Heart left ventricle (tissue), 16 donors: Measurements from ENCODE around the gene KREMEN2. TPM values are rescaled to one million over a fixed set of nuclear protein-coding genes. Genes with fewer than 3 reads are reported as not detected.

Experiments
- ATAC-seq, 4 donors: fragments of 200-7000 bp; cut with Tn5 transposase; one replicate each; pipeline ENCODE4 v1.9.1; 2020 to 2022; ENCODE audit warnings: moderate library complexity in 4 of 4, mild to moderate bottlenecking in 3 of 4, moderate number of reproducible peaks in 1 of 4
- DNase-seq, 5 donors: peaks; one replicate each; pipeline ENCODE4 v3.0.0-alpha.2; 2020
- H3K27ac ChIP-seq, 12 donors: fragments of 200-600 bp; sonication (generic) in 4 of 12; one replicate each; pipeline versions ENCODE4 v1.5.0 to v1.8.0; 2016 to 2022; ENCODE audit warnings: mild to moderate bottlenecking in 2 of 12
- H3K27me3 ChIP-seq, 9 donors: fragments of 200-600 bp; sonication (generic) in 2 of 9; one replicate each; pipeline versions ENCODE4 v1.5.1 to v1.8.0; 2016 to 2022; ENCODE audit warnings: mild to moderate bottlenecking in 3 of 9
- H3K36me3 ChIP-seq, 9 donors: fragments of 200-600 bp; sonication (generic) in 2 of 9; one replicate each; pipeline versions ENCODE4 v1.5.0 to v1.8.0; 2018 to 2022; ENCODE audit warnings: mild to moderate bottlenecking in 2 of 9
- H3K4me1 ChIP-seq, 12 donors: fragments of 200-600 bp; sonication (generic) in 4 of 12; one replicate each; pipeline versions ENCODE4 v1.5.0 to v1.8.0; 2016 to 2022; ENCODE audit warnings: mild to moderate bottlenecking in 3 of 12
- H3K4me3 ChIP-seq, 12 donors: fragments of 200-600 bp; sonication (generic) in 4 of 12; one replicate each; pipeline versions ENCODE4 v1.5.0 to v1.8.0; 2017 to 2022; ENCODE audit warnings: mild to moderate bottlenecking in 9 of 12, moderate library complexity in 4 of 12
- H3K9me3 ChIP-seq, 12 donors: fragments of 200-600 bp; sonication (generic) in 4 of 12; one replicate each; pipeline versions ENCODE4 v1.5.0 to v1.8.0; 2016 to 2022; ENCODE audit warnings: mild to moderate bottlenecking in 1 of 12
- CTCF ChIP-seq, 12 donors: fragments of 200-600 bp; sonication (generic) in 4 of 12; IDR thresholded peaks; one replicate each; pipeline versions ENCODE4 v1.5.0 to v1.8.0; 2018 to 2022; ENCODE audit warnings: antibody characterized with exemption in 12 of 12, mild to moderate bottlenecking in 5 of 12
- POLR2A ChIP-seq, 2 donors: fragments of 450-650 bp; IDR thresholded peaks; one replicate each; pipeline ENCODE4 v1.6.1; 2017; ENCODE audit warnings: antibody characterized with exemption in 2 of 2, mild to moderate bottlenecking in 2 of 2, moderate library complexity in 2 of 2
- WGBS, 4 donors: extraction: QIAGEN DNeasy Blood & Tissue Kit in 2 of 4; methylation state at CpG; one replicate each; pipeline versions ENCODE4 v1.1.5 to v1.1.7; 2013 to 2018; 5-methylcytosine and 5-hydroxymethylcytosine counted together
- intact Hi-C, 10 donors: fragments of 100-400 bp; cut with DNase I; formaldehyde crosslinking; loops; one replicate each; pipeline versions ENCODE4 v1.11.1 to v1.14.2; 2022
- polyA plus RNA-seq, 2 donors: library from polyadenylated mRNA; stranded (reverse); fragments of 200-250 nt; gene quantifications; one replicate each; pipeline ENCODE4 v1.2.3, GENCODE V29; 2013
- total RNA-seq, 9 donors: library from RNA; depleted of rRNA in 2 of 9; stranded (reverse); fragments of >200 nt in 2 of 9; fragmentation: NEBNext Ultra II Directional in 3 of 9; extraction: Animal tissue kit (Norgen Biotek cat#: 25700) in 3 of 9; gene quantifications; one replicate each; pipeline versions ENCODE4 v1.1.0 to v1.2.4, GENCODE V29; 2016 to 2023
- donor health status: ischemic (EF 13 %, LVEDD 7.1; RV severe dilation, severe dysfunction).
- donor health status: healthy with polysubstance abuse.
- donor health status: DM: no; HTN: yes; CAD: no.
- donor health status: DM: no; HTN: no; CAD: no.
- donor health status: ischemic (EF 25% LVEDD 6.9; RV normal size, moderate dysfunction).
- donor health status: ischemic (EF 25% LVEDD 5.7; RV mildly dilated, moderate dysfunction).
- donor health status: healthy.
- donor health status: DM: yes; HTN: yes; CAD: no.
- donor health status: ischemic (EF 35%, LVEDD 5.7; RV mildly dilated, moderate dysfunction).
- donor health status: nonischemic (EF 11% LVEDD 7.7; RV severe dilation, severe dysfunction).
- donor health status: DM: yes; HTN: yes; CAD: no.
- donor health status: PGD.
- donor health status: ischemic (EF 29% LVEDD 5.4; RV normal size, mild dysfunction).
- donor health status: nonischemic (EF 23%, LVEDD 6.1; RV moderate dilation, normal function).

KREMEN2 gene
- total and polyA plus RNA-seq, 11 donors: 0.27 TPM; not detected in 10

DNA sequence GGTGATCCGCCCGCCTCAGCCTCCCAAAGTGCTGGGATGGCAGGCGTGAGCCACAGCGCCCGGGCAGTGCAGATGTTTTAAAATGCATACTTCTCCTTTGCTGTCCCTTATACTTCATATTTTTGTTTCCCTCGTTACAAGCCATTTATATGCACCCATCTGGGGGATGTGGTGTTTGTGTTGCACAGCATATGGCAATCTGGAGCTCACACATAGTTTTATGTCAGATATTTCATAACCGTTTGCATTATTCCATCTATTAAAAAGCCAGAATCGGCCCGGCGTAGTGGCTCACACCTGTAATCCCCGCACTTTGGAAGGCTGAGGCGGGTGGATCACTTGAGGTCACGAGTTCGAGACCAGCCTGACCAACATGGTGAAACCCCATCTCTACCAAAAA lies 40.6 kb upstream of the KREMEN2 start:
- TF ChIP-seq CTCF (IDR thresholded peaks at IDR 0.05) (no peak), POLR2A (IDR thresholded peaks at IDR 0.05) (no peak)
- Histone ChIP-seq H3K9me3 (no peaks in the 10 kb centered on the region), H3K27me3 (no peaks in the 10 kb centered on the region), H3K36me3 (peaks cover 0 to 42% (median 30%) of the 10 kb centered on the region in 9 donors), H3K4me3 (no peak overlapping the region), H3K27ac (no peak overlapping the region), H3K4me1 (peaks cover 0 to 18% (median 12%) of the 10 kb centered on the region in 12 donors)
- intact Hi-C loops: no loop called here
- no peak for ATAC-seq
- no peak for DNase-seq
- 95 to 98% (median 96%) methylated on average over 14 of the region's 14 CpGs for WGBS, 4 donors

- DNase-seq: no peak
- H3K9me3 ChIP-seq: no peaks in the 10 kb centered on the region
- ATAC-seq: no peak
- H3K4me3 ChIP-seq: no peak overlapping the region
- H3K4me1 ChIP-seq: peaks cover 0 to 12% (median 3%) of the 10 kb centered on the region in 12 donors
- H3K27me3 ChIP-seq: no peaks in the 10 kb centered on the region
- no peak for TF ChIP-seq CTCF (IDR thresholded peaks at IDR 0.05)
- TF ChIP-seq POLR2A (IDR thresholded peaks at IDR 0.05): no peak
- peaks cover 0 to 46% (median 29%) of the 10 kb centered on the region in 9 donors for H3K36me3 ChIP-seq
- H3K27ac ChIP-seq: no peak overlapping the region
- 74 to 80% (median 79%) methylated on average over 29 to 42 of the region's 42 CpGs for WGBS, 4 donors
- intact Hi-C loops: no loop called here
Measured at GRCh38 chr16:2924901-2925755, 38.9 kb upstream of the KREMEN2 start.

DNA sequence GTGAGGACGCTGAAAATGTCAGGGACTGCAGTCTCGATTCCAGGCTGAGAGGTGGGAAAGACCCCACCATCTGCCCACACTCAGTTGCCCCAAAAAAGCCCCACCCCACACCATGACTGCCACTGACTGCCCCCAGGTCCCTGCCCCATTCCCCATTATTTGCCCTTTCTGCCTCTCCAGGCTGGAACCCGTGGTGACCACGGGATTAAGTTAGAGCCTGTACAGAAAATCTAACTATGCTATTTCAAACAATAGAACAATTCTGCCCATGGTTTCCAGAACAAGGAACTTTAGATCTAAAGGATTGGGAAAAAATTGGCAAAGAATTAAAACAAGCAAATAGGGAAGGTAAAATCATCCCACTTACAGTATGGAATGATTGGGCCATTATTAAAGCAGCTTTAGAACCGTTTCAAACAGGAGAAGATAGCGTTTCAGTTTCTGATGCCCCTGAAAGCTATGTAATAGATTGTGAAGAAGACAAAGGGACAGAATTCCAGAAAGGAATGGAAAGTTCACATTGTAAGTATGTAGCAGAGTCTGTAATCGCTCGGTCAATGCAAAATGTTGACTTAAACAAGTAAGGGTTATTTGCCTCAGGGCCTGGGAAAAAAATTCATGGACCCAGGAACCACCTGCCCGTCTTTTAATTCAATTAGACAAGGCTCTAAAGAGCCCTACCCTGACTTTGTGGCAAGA lies 38.0 kb upstream of the KREMEN2 start:
- no peaks in the 10 kb centered on the region for H3K9me3 ChIP-seq
- ATAC-seq (no peak), DNase-seq (no peak)
- peaks cover 0 to 12% (median 3%) of the 10 kb centered on the region in 12 donors for H3K4me1 ChIP-seq
- 75 to 79% (median 78%) methylated on average over 9 of the region's 9 CpGs for WGBS, 4 donors
- peaks cover 0 to 49% (median 33%) of the 10 kb centered on the region in 9 donors for H3K36me3 ChIP-seq
- no peaks in the 10 kb centered on the region for H3K27me3 ChIP-seq
- intact Hi-C loops: loop anchor here in 3 of 10 donors (2.0 kb wide), 3 partner anchors 51 to 87 kb away; partner anchors contain the start of gene PKMYT1 (in 1 of the 3)
- no peak overlapping the region for H3K27ac ChIP-seq
- no peak overlapping the region for H3K4me3 ChIP-seq
- TF ChIP-seq CTCF (IDR thresholded peaks at IDR 0.05) (no peak), POLR2A (IDR thresholded peaks at IDR 0.05) (no peak)

GRCh38 chr16:2926650-2926999 lies 37.5 kb upstream of the KREMEN2 start:
- peaks cover 0 to 49% (median 33%) of the 10 kb centered on the region in 9 donors for H3K36me3 ChIP-seq
- ATAC-seq (no peak), DNase-seq (no peak)
- no peaks in the 10 kb centered on the region for H3K9me3 ChIP-seq
- H3K4me3 ChIP-seq: peak overlapping the region in 8 of 12 donors; percentile 7 to 51 (median 24)
- H3K4me1 ChIP-seq: peaks cover 0 to 12% (median 3%) of the 10 kb centered on the region in 12 donors
- TF ChIP-seq POLR2A (IDR thresholded peaks at IDR 0.05) (no peak), CTCF (IDR thresholded peaks at IDR 0.05) (no peak)
- WGBS, 4 donors: 78 to 84% (median 79%) methylated on average over 5 of the region's 5 CpGs
- H3K27ac ChIP-seq: no peak overlapping the region
- intact Hi-C loops: loop anchor here in 3 of 10 donors (2.0 kb wide), 3 partner anchors 52 to 88 kb away; partner anchors contain the start of gene PKMYT1 (in 1 of the 3)
- no peaks in the 10 kb centered on the region for H3K27me3 ChIP-seq
